Uterus (tissue), 2 donors: ENCODE measurements around the gene TEAD4.

ENCODE experiments used
- CTCF ChIP-seq, 4 experiments: fragments of 200-600 bp in 2 of 4; fragments of 450-650 bp in 2 of 4; sonication (generic) in 2 of 4; IDR thresholded peaks; one replicate each; pipeline ENCODE4 v1.5.1; 2016 to 2019; ENCODE audit warnings: antibody characterized with exemption in 4 of 4, mild to moderate bottlenecking in 2 of 4, moderate library complexity in 1 of 4
- POLR2A ChIP-seq, 2 donors: fragments of 450-650 bp; IDR thresholded peaks; one replicate each; pipeline ENCODE4 v1.6.1; 2016; ENCODE audit warnings: antibody characterized with exemption in 2 of 2, mild to moderate bottlenecking in 1 of 2, moderate library complexity in 1 of 2

DNA sequence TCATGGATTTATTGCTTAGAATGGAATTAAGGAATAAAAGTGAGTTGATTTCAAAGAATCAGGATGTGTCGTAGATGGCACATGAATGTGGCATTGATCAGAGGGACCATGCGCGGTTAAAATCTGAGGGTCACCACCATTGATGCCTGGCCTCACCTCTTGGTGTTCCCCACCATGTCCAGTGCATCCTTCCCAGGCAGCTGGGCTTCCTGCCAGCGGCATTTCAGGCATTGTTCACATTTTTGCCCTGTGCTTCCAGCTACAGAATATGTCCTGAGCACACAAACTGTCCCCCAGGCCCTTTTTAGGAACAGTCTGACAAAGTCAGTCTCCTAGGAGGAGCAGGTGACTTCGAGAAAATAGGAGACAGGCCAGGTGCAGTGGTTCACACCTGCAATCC is 76.0 kb downstream of the TEAD4 start:
- TF ChIP-seq CTCF (IDR thresholded peaks at IDR 0.05): no peak
- no peak for TF ChIP-seq POLR2A (IDR thresholded peaks at IDR 0.05)
